Measurements from ENCODE around the gene ICE2. TPM values are rescaled to one million over a fixed set of nuclear protein-coding genes. Genes with fewer than 3 reads are reported as not detected.
A peak's percentile ranks its signal among the peaks of the same experiment; 100 is the strongest.

ICE2 gene
- 123 TPM for total RNA-seq
- polyA plus RNA-seq: 18.7 TPM

GRCh38 chr15:60478566-60479360, at the start of gene ICE2:
Gene ICE2 (minus strand): TSS chr15:60479142. CDS start chr15:60477977, 1,165 bp downstream.
- Histone ChIP-seq H3K4me1 (ENCODE audit: insufficient read depth) (no peaks in the 10 kb centered on the region), H3K27ac (ENCODE audit: low read depth) (peak within 1 kb of the TSS; percentile 87), H3K36me3 (ENCODE audit: insufficient read depth) (peaks cover 3% of the 10 kb centered on the region), H3K4me3 (ENCODE audit: low read depth, low read length) (peak within 1 kb of the TSS; percentile 56)
- under 1% methylated on average over 57 of the region's 57 CpGs for WGBS
- peak; percentile 92 for DNase-seq (ENCODE audit: extremely low spot score)

GRCh38 chr15:60528530-60528929, 49.6 kb upstream of the ICE2 start:
- no peak for DNase-seq (ENCODE audit: extremely low spot score)
- Histone ChIP-seq H3K36me3 (ENCODE audit: insufficient read depth) (no peaks in the 10 kb centered on the region), H3K27ac (ENCODE audit: low read depth) (no peak overlapping the region), H3K4me3 (ENCODE audit: low read depth, low read length) (no peak overlapping the region), H3K4me1 (ENCODE audit: insufficient read depth) (no peaks in the 10 kb centered on the region)
- WGBS: 77% methylated on average over 1 of the region's 1 CpG

- Histone ChIP-seq H3K4me1 (ENCODE audit: insufficient read depth) (no peaks in the 10 kb centered on the region), H3K4me3 (ENCODE audit: low read depth, low read length) (no peak overlapping the region), H3K27ac (ENCODE audit: low read depth) (no peak overlapping the region), H3K36me3 (ENCODE audit: insufficient read depth) (no peaks in the 10 kb centered on the region)
- DNase-seq (ENCODE audit: extremely low spot score): no peak
- WGBS: 87% methylated on average over 4 of the region's 4 CpGs
Measured at GRCh38 chr15:60527456-60527855, 48.5 kb upstream of the ICE2 start.

- no peak for DNase-seq (ENCODE audit: extremely low spot score)
- WGBS: 75% methylated on average over 10 of the region's 10 CpGs
Measured at GRCh38 chr15:60526127-60526616, 47.2 kb upstream of the ICE2 start.

GRCh38 chr15:60525341-60526039, 46.5 kb upstream of the ICE2 start:
- no peaks in the 10 kb centered on the region for H3K4me1 ChIP-seq (ENCODE audit: insufficient read depth)
- H3K4me3 ChIP-seq (ENCODE audit: low read depth, low read length): no peak overlapping the region
- 73% methylated on average over 4 of the region's 4 CpGs for WGBS
- no peaks in the 10 kb centered on the region for H3K36me3 ChIP-seq (ENCODE audit: insufficient read depth)
- DNase-seq (ENCODE audit: extremely low spot score): no peak
- H3K27ac ChIP-seq (ENCODE audit: low read depth): no peak overlapping the region

More at GRCh38 chr15:60526127-60526616, 47.2 kb upstream of the ICE2 start:
- H3K36me3 ChIP-seq (ENCODE audit: insufficient read depth): no peaks in the 10 kb centered on the region
- H3K27ac ChIP-seq (ENCODE audit: low read depth): no peak overlapping the region
- H3K4me3 ChIP-seq (ENCODE audit: low read depth, low read length): no peak overlapping the region
- no peaks in the 10 kb centered on the region for H3K4me1 ChIP-seq (ENCODE audit: insufficient read depth)

- H3K36me3 ChIP-seq (ENCODE audit: insufficient read depth): peaks cover 2% of the 10 kb centered on the region
- no peak overlapping the region for H3K4me3 ChIP-seq (ENCODE audit: low read depth, low read length)
- 52% methylated on average over 2 of the region's 2 CpGs for WGBS
- DNase-seq (ENCODE audit: extremely low spot score): no peak
- no peaks in the 10 kb centered on the region for H3K4me1 ChIP-seq (ENCODE audit: insufficient read depth)
- H3K27ac ChIP-seq (ENCODE audit: low read depth): no peak overlapping the region
Measured at GRCh38 chr15:60523056-60523455, 44.1 kb upstream of the ICE2 start.

- WGBS: 69% methylated on average over 8 of the region's 8 CpGs
- no peak overlapping the region for H3K4me3 ChIP-seq (ENCODE audit: low read depth, low read length)
- no peak overlapping the region for H3K27ac ChIP-seq (ENCODE audit: low read depth)
- no peak for DNase-seq (ENCODE audit: extremely low spot score)
- H3K36me3 ChIP-seq (ENCODE audit: insufficient read depth): peaks cover 2% of the 10 kb centered on the region
- no peaks in the 10 kb centered on the region for H3K4me1 ChIP-seq (ENCODE audit: insufficient read depth)
Measured at GRCh38 chr15:60520825-60521368, 42.0 kb upstream of the ICE2 start.

GRCh38 chr15:60520013-60520824, 41.3 kb upstream of the ICE2 start:
- no peak for DNase-seq (ENCODE audit: extremely low spot score)
- WGBS: 76% methylated on average over 6 of the region's 6 CpGs
- H3K36me3 ChIP-seq (ENCODE audit: insufficient read depth): peaks cover 2% of the 10 kb centered on the region
- H3K4me1 ChIP-seq (ENCODE audit: insufficient read depth): no peaks in the 10 kb centered on the region
- H3K4me3 ChIP-seq (ENCODE audit: low read depth, low read length): no peak overlapping the region
- no peak overlapping the region for H3K27ac ChIP-seq (ENCODE audit: low read depth)

GRCh38 chr15:60519218-60519617, 40.3 kb upstream of the ICE2 start:
- 85% methylated on average over 1 of the region's 1 CpG for WGBS
- DNase-seq (ENCODE audit: extremely low spot score): no peak
- Histone ChIP-seq H3K4me3 (ENCODE audit: low read depth, low read length) (no peak overlapping the region), H3K36me3 (ENCODE audit: insufficient read depth) (peaks cover 2% of the 10 kb centered on the region), H3K4me1 (ENCODE audit: insufficient read depth) (no peaks in the 10 kb centered on the region), H3K27ac (ENCODE audit: low read depth) (no peak overlapping the region)

GRCh38 chr15:60518511-60518910, 39.6 kb upstream of the ICE2 start:
- peaks cover 2% of the 10 kb centered on the region for H3K36me3 ChIP-seq (ENCODE audit: insufficient read depth)
- WGBS: 87% methylated on average over 8 of the region's 8 CpGs

GRCh38 chr15:60514261-60514881, 35.4 kb upstream of the ICE2 start:
- no peak for DNase-seq (ENCODE audit: extremely low spot score)
- H3K36me3 ChIP-seq (ENCODE audit: insufficient read depth): peaks cover 2% of the 10 kb centered on the region
- no peak overlapping the region for H3K27ac ChIP-seq (ENCODE audit: low read depth)
- H3K4me1 ChIP-seq (ENCODE audit: insufficient read depth): no peaks in the 10 kb centered on the region
- H3K4me3 ChIP-seq (ENCODE audit: low read depth, low read length): no peak overlapping the region
- WGBS: 96% methylated on average over 12 of the region's 12 CpGs

More at GRCh38 chr15:60518511-60518910, 39.6 kb upstream of the ICE2 start:
- Histone ChIP-seq H3K27ac (ENCODE audit: low read depth) (no peak overlapping the region), H3K4me1 (ENCODE audit: insufficient read depth) (no peaks in the 10 kb centered on the region), H3K4me3 (ENCODE audit: low read depth, low read length) (no peak overlapping the region)
- no peak for DNase-seq (ENCODE audit: extremely low spot score)

GRCh38 chr15:60513676-60514075, 34.7 kb upstream of the ICE2 start:
- Histone ChIP-seq H3K4me1 (ENCODE audit: insufficient read depth) (no peaks in the 10 kb centered on the region), H3K36me3 (ENCODE audit: insufficient read depth) (peaks cover 2% of the 10 kb centered on the region), H3K4me3 (ENCODE audit: low read depth, low read length) (no peak overlapping the region), H3K27ac (ENCODE audit: low read depth) (no peak overlapping the region)
- 90% methylated on average over 7 of the region's 7 CpGs for WGBS
- no peak for DNase-seq (ENCODE audit: extremely low spot score)

GRCh38 chr15:60512937-60513336, 34.0 kb upstream of the ICE2 start:
- no peak overlapping the region for H3K4me3 ChIP-seq (ENCODE audit: low read depth, low read length)
- no peaks in the 10 kb centered on the region for H3K36me3 ChIP-seq (ENCODE audit: insufficient read depth)
- no peaks in the 10 kb centered on the region for H3K4me1 ChIP-seq (ENCODE audit: insufficient read depth)
- WGBS: 96% methylated on average over 4 of the region's 4 CpGs
- no peak for DNase-seq (ENCODE audit: extremely low spot score)
- H3K27ac ChIP-seq (ENCODE audit: low read depth): no peak overlapping the region

Measured in urinary bladder (tissue), 4 donors.